Adrenal gland (tissue), 5 donors: ENCODE measurements around the gene TIMM50.
"Not testable (repeated sequence)": the region's sequence is repeated elsewhere in the genome, so short reads cannot be mapped to it uniquely, and the experiment has no call there.

ENCODE experiments used
- POLR2A ChIP-seq, 2 donors: fragments of 450-650 bp; IDR thresholded peaks; one replicate each; pipeline ENCODE4 v1.6.1; 2017; ENCODE audit warnings: antibody characterized with exemption in 2 of 2, mild to moderate bottlenecking in 2 of 2, moderate library complexity in 1 of 2
- TF ChIP-seq, protein P1 (sequence below), 6 experiments: fragments of 450-650 bp in 4 of 6; fragments of 200-600 bp in 2 of 6; sonication (generic) in 1 of 6; IDR thresholded peaks; 1 replicate in 5 of 6; 2 replicates in 1 of 6; pipeline versions ENCODE4 v1.5.1 to v1.8.0; 2016 to 2021; ENCODE audit warnings: antibody characterized with exemption in 6 of 6, mild to moderate bottlenecking in 2 of 6, moderate library complexity in 1 of 6
- donor health status: DM: no; HTN: no; CAD: no.

GRCh38 chr19:39451257-39451656 lies 29.4 kb upstream of the TIMM50 start:
- TF ChIP-seq, protein P1, sequence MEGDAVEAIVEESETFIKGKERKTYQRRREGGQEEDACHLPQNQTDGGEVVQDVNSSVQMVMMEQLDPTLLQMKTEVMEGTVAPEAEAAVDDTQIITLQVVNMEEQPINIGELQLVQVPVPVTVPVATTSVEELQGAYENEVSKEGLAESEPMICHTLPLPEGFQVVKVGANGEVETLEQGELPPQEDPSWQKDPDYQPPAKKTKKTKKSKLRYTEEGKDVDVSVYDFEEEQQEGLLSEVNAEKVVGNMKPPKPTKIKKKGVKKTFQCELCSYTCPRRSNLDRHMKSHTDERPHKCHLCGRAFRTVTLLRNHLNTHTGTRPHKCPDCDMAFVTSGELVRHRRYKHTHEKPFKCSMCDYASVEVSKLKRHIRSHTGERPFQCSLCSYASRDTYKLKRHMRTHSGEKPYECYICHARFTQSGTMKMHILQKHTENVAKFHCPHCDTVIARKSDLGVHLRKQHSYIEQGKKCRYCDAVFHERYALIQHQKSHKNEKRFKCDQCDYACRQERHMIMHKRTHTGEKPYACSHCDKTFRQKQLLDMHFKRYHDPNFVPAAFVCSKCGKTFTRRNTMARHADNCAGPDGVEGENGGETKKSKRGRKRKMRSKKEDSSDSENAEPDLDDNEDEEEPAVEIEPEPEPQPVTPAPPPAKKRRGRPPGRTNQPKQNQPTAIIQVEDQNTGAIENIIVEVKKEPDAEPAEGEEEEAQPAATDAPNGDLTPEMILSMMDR (IDR thresholded peaks at IDR 0.05) = not testable (repeated sequence)
- not testable (repeated sequence) for TF ChIP-seq POLR2A (IDR thresholded peaks at IDR 0.05)
